IPS-20b (cell line): ENCODE results near the gene DGCR8.

Experiments
- H3K27ac ChIP-seq: one replicate; pipeline ENCODE4 v1.5.1; 2013; ENCODE audit warnings: low read length
- H3K27me3 ChIP-seq: 2 replicates; pipeline ENCODE4 v1.6.1; 2013; ENCODE audit warnings: mild to moderate bottlenecking, low read length, inconsistent platforms; ENCODE audit not compliant: insufficient read depth
- H3K36me3 ChIP-seq: 2 replicates; pipeline ENCODE4 v1.6.1; 2013; ENCODE audit warnings: low read depth, mild to moderate bottlenecking, inconsistent platforms, low read length, moderate library complexity; ENCODE audit not compliant: insufficient read depth
- H3K4me1 ChIP-seq: 2 replicates; pipeline ENCODE4 v1.6.1; 2013; ENCODE audit warnings: mild to moderate bottlenecking, control low read depth, inconsistent platforms, low read length, moderate library complexity; ENCODE audit not compliant: insufficient read depth
- H3K4me3 ChIP-seq: 2 replicates; pipeline ENCODE4 v1.5.1; 2013; ENCODE audit warnings: mild to moderate bottlenecking, low read length, inconsistent platforms
- H3K9ac ChIP-seq: 2 replicates; pipeline ENCODE4 v1.6.1; 2013; ENCODE audit warnings: low read depth, mild to moderate bottlenecking, inconsistent platforms, low read length, moderate library complexity
- H3K9me3 ChIP-seq: 2 replicates; pipeline ENCODE4 v1.6.1; 2013; ENCODE audit warnings: mild to moderate bottlenecking, low read depth, low read length, inconsistent platforms; ENCODE audit not compliant: insufficient read depth

Gene DGCR8

GRCh38 chr22:20089226-20089976 lies 9.4 kb downstream of the DGCR8 start:
- Histone ChIP-seq H3K36me3 (peaks cover 94% of the 10 kb centered on the region), H3K9ac (no peak overlapping the region), H3K9me3 (no peaks in the 10 kb centered on the region), H3K4me3 (no peak overlapping the region), H3K27ac (no peak overlapping the region), H3K4me1 (0 out of 2 replicates have a peak, but pooled peaks cover 4% of the 10 kb centered on the region), H3K27me3 (no peaks in the 10 kb centered on the region)

- Histone ChIP-seq H3K9ac (no peak overlapping the region), H3K9me3 (no peaks in the 10 kb centered on the region), H3K4me3 (no peak overlapping the region), H3K36me3 (peaks cover 100% of the 10 kb centered on the region), H3K4me1 (no peaks in the 10 kb centered on the region), H3K27me3 (no peaks in the 10 kb centered on the region), H3K27ac (no peak overlapping the region)
Measured at GRCh38 chr22:20089977-20090729, 10.1 kb downstream of the DGCR8 start.

- no peak overlapping the region for H3K9ac ChIP-seq
- no peak overlapping the region for H3K27ac ChIP-seq
- peaks cover 100% of the 10 kb centered on the region for H3K36me3 ChIP-seq
- H3K27me3 ChIP-seq: no peaks in the 10 kb centered on the region
- no peak overlapping the region for H3K4me3 ChIP-seq
- H3K9me3 ChIP-seq: no peaks in the 10 kb centered on the region
- H3K4me1 ChIP-seq: no peaks in the 10 kb centered on the region
Measured at GRCh38 chr22:20090730-20091240, 10.7 kb downstream of the DGCR8 start.

GRCh38 chr22:20091690-20092476 lies 11.8 kb downstream of the DGCR8 start:
- no peak overlapping the region for H3K27ac ChIP-seq
- peaks cover 100% of the 10 kb centered on the region for H3K36me3 ChIP-seq
- no peaks in the 10 kb centered on the region for H3K4me1 ChIP-seq
- H3K9ac ChIP-seq: no peak overlapping the region
- H3K4me3 ChIP-seq: no peak overlapping the region
- no peaks in the 10 kb centered on the region for H3K27me3 ChIP-seq
- H3K9me3 ChIP-seq: no peaks in the 10 kb centered on the region

- Histone ChIP-seq H3K27me3 (no peaks in the 10 kb centered on the region), H3K9me3 (no peaks in the 10 kb centered on the region), H3K9ac (no peak overlapping the region), H3K27ac (no peak overlapping the region), H3K4me3 (no peak overlapping the region), H3K4me1 (no peaks in the 10 kb centered on the region), H3K36me3 (peaks cover 100% of the 10 kb centered on the region)
Measured at GRCh38 chr22:20092477-20092854, 12.4 kb downstream of the DGCR8 start.

GRCh38 chr22:20093418-20094196 lies 13.6 kb downstream of the DGCR8 start:
- Histone ChIP-seq H3K9me3 (no peaks in the 10 kb centered on the region), H3K9ac (no peak overlapping the region), H3K27me3 (no peaks in the 10 kb centered on the region), H3K36me3 (peaks cover 97% of the 10 kb centered on the region), H3K4me1 (no peaks in the 10 kb centered on the region), H3K4me3 (no peak overlapping the region), H3K27ac (no peak overlapping the region)

GRCh38 chr22:20094197-20094807 lies 14.3 kb downstream of the DGCR8 start:
- no peaks in the 10 kb centered on the region for H3K9me3 ChIP-seq
- no peak overlapping the region for H3K27ac ChIP-seq
- H3K36me3 ChIP-seq: peaks cover 97% of the 10 kb centered on the region
- H3K9ac ChIP-seq: no peak overlapping the region
- no peaks in the 10 kb centered on the region for H3K27me3 ChIP-seq
- H3K4me3 ChIP-seq: no peak overlapping the region
- no peaks in the 10 kb centered on the region for H3K4me1 ChIP-seq

- peaks cover 97% of the 10 kb centered on the region for H3K36me3 ChIP-seq
- H3K9ac ChIP-seq: no peak overlapping the region
- H3K9me3 ChIP-seq: no peaks in the 10 kb centered on the region
- no peak overlapping the region for H3K27ac ChIP-seq
- no peaks in the 10 kb centered on the region for H3K27me3 ChIP-seq
- no peak overlapping the region for H3K4me3 ChIP-seq
- peaks cover under 1% of the 10 kb centered on the region; the same call in 1 of the 2 replicates for H3K4me1 ChIP-seq
Measured at GRCh38 chr22:20095521-20095920, 15.5 kb downstream of the DGCR8 start.

- Histone ChIP-seq H3K27ac (no peak overlapping the region), H3K27me3 (no peaks in the 10 kb centered on the region), H3K36me3 (peaks cover 95% of the 10 kb centered on the region), H3K9me3 (no peaks in the 10 kb centered on the region), H3K4me1 (peaks cover 4% of the 10 kb centered on the region; the same call in 1 of the 2 replicates), H3K9ac (no peak overlapping the region), H3K4me3 (no peak overlapping the region)
Measured at GRCh38 chr22:20096574-20097420, 16.8 kb downstream of the DGCR8 start.

- H3K9ac ChIP-seq: no peak overlapping the region
- H3K4me1 ChIP-seq: peaks cover 4% of the 10 kb centered on the region; the same call in 1 of the 2 replicates
- no peak overlapping the region for H3K27ac ChIP-seq
- H3K9me3 ChIP-seq: no peaks in the 10 kb centered on the region
- no peaks in the 10 kb centered on the region for H3K27me3 ChIP-seq
- H3K4me3 ChIP-seq: no peak overlapping the region
- H3K36me3 ChIP-seq: peaks cover 93% of the 10 kb centered on the region
Measured at GRCh38 chr22:20099099-20099711, 19.2 kb downstream of the DGCR8 start.
